AG08396 (cell line): ENCODE data around the gene TMEM175.
A peak's percentile ranks its signal among the peaks of the same experiment; 100 is the strongest.

Experiments used
- DNase-seq: peaks from one replicate; pipeline ENCODE4 v3.0.0; 2012; ENCODE audit warnings: low spot score, mixed read lengths

The TMEM175 gene

GRCh38 chr4:931960-932712 is at the start of gene TMEM175, which contains the start of gene GAK:
TSS of gene TMEM175 (plus strand) at chr4:932460. CDS start at chr4:947740, 15,280 bp downstream.
TSS of gene GAK (minus strand) at chr4:932316. CDS start at chr4:932187, 129 bp downstream.
- peak; percentile 100 for DNase-seq

GRCh38 chr4:882646-883045 is 49.6 kb upstream of the TMEM175 start:
- DNase-seq, result no peak

GRCh38 chr4:883377-884095 is 48.7 kb upstream of the TMEM175 start:
- no peak for DNase-seq

GRCh38 chr4:884259-884658 is 48.0 kb upstream of the TMEM175 start:
- no peak for DNase-seq

- no peak for DNase-seq
Measured at GRCh38 chr4:884896-885295, 47.4 kb upstream of the TMEM175 start.

GRCh38 chr4:885353-885752 is 46.9 kb upstream of the TMEM175 start:
- DNase-seq, result no peak

- no peak for DNase-seq
Measured at GRCh38 chr4:886244-886643, 46.0 kb upstream of the TMEM175 start.

- no peak for DNase-seq
Measured at GRCh38 chr4:887034-887763, 45.1 kb upstream of the TMEM175 start.

GRCh38 chr4:888029-888428 is 44.2 kb upstream of the TMEM175 start:
- no peak for DNase-seq

- no peak for DNase-seq
Measured at GRCh38 chr4:889516-889915, 42.7 kb upstream of the TMEM175 start.

GRCh38 chr4:890036-890695 is 42.1 kb upstream of the TMEM175 start:
- DNase-seq, result no peak

- DNase-seq, result no peak
Measured at GRCh38 chr4:891747-892146, 40.5 kb upstream of the TMEM175 start.

GRCh38 chr4:892780-893179 is 39.5 kb upstream of the TMEM175 start:
- DNase-seq, result no peak

- DNase-seq, result no peak
Measured at GRCh38 chr4:893276-893994, 38.8 kb upstream of the TMEM175 start.

- DNase-seq, result no peak
Measured at GRCh38 chr4:893995-894705, 38.1 kb upstream of the TMEM175 start.

GRCh38 chr4:895596-895995 is 36.7 kb upstream of the TMEM175 start:
- no peak for DNase-seq

- no peak for DNase-seq
Measured at GRCh38 chr4:896216-896615, 36.0 kb upstream of the TMEM175 start.

- no peak for DNase-seq
Measured at GRCh38 chr4:896630-897029, 35.6 kb upstream of the TMEM175 start.

- DNase-seq, result no peak
Measured at GRCh38 chr4:898123-898522, 34.1 kb upstream of the TMEM175 start.

GRCh38 chr4:898869-899555 is 33.2 kb upstream of the TMEM175 start:
- no peak for DNase-seq
